GM10266 (cell line): ENCODE measurements around the gene SH3GL2.

Experiments
- DNase-seq: peaks from one replicate; pipeline ENCODE4 v3.0.0; 2012; ENCODE audit errors: extremely low spot score
- CTCF ChIP-seq: IDR thresholded peaks from 2 replicates; pipeline ENCODE4 v1.5.1; 2012; ENCODE audit warnings: mild to moderate bottlenecking, low read depth; ENCODE audit not compliant: control insufficient read depth, insufficient read depth; ENCODE audit errors: missing control alignments

SH3GL2 gene

GRCh38 chr9:17829064-17829463 is 250.2 kb downstream of the SH3GL2 start:
- TF ChIP-seq CTCF, result no peak

GRCh38 chr9:17829812-17830385 is 251.0 kb downstream of the SH3GL2 start:
- no peak for TF ChIP-seq CTCF
- DNase-seq, result no peak

More at GRCh38 chr9:17829064-17829463, 250.2 kb downstream of the SH3GL2 start:
- no peak for DNase-seq

GRCh38 chr9:17832812-17833211 is 253.9 kb downstream of the SH3GL2 start:
- DNase-seq, result no peak
- no peak for TF ChIP-seq CTCF

- no peak for DNase-seq
- no peak for TF ChIP-seq CTCF
Observed at GRCh38 chr9:17833846-17834245, 255.0 kb downstream of the SH3GL2 start.

- no peak for DNase-seq
- no peak for TF ChIP-seq CTCF
Observed at GRCh38 chr9:17837965-17838364, 259.1 kb downstream of the SH3GL2 start.

- no peak for TF ChIP-seq CTCF
- no peak for DNase-seq
Observed at GRCh38 chr9:17839776-17840175, 260.9 kb downstream of the SH3GL2 start.

- TF ChIP-seq CTCF, result no peak
- DNase-seq, result no peak
Observed at GRCh38 chr9:17843236-17843635, 264.4 kb downstream of the SH3GL2 start.
